AG09319 (cell line): ENCODE results near the gene MYOM1.

Source experiments
- DNase-seq: peaks from one replicate; pipeline ENCODE4 v3.0.0-alpha.2; 2010; ENCODE audit warnings: low read depth; ENCODE audit errors: extremely low read depth
- TF ChIP-seq, protein P1 (sequence below): IDR thresholded peaks from 2 replicates; pipeline ENCODE4 v1.5.1; 2011; ENCODE audit warnings: low read depth, mild to moderate bottlenecking, inconsistent platforms, low read length, moderate library complexity

MYOM1 gene

GRCh38 chr18:3262234-3263131, 42.7 kb upstream of the MYOM1 start:
- TF ChIP-seq, protein P1, sequence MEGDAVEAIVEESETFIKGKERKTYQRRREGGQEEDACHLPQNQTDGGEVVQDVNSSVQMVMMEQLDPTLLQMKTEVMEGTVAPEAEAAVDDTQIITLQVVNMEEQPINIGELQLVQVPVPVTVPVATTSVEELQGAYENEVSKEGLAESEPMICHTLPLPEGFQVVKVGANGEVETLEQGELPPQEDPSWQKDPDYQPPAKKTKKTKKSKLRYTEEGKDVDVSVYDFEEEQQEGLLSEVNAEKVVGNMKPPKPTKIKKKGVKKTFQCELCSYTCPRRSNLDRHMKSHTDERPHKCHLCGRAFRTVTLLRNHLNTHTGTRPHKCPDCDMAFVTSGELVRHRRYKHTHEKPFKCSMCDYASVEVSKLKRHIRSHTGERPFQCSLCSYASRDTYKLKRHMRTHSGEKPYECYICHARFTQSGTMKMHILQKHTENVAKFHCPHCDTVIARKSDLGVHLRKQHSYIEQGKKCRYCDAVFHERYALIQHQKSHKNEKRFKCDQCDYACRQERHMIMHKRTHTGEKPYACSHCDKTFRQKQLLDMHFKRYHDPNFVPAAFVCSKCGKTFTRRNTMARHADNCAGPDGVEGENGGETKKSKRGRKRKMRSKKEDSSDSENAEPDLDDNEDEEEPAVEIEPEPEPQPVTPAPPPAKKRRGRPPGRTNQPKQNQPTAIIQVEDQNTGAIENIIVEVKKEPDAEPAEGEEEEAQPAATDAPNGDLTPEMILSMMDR, result no peak
- no peak for DNase-seq

- TF ChIP-seq, protein P1, result no peak
- no peak for DNase-seq
Measured at GRCh38 chr18:3261373-3262233, 41.8 kb upstream of the MYOM1 start, which contains the start of gene MYL12B. Gene MYL12B, plus strand, starts transcription at chr18:3262133. Its CDS starts 10,766 bp downstream, at chr18:3272899.

DNA sequence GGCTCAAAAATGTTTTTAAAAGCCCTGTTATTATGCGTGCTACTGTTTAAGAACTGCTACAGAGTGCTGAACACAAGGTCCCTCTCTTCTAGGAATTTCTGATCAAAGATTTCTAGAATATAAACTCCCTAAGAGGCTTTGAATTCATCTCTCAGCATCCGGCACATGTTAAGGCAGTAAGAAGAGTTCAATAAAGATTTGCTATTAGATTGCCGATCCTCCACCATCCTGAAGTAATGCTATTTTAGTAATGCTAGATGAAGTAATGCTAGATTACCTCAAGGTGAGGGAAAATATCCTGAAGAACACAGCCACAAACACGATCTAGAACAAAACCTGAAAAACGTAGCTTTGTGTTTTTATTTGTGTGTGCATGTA, 41.2 kb upstream of the MYOM1 start:
- TF ChIP-seq, protein P1, result no peak
- no peak for DNase-seq

DNA sequence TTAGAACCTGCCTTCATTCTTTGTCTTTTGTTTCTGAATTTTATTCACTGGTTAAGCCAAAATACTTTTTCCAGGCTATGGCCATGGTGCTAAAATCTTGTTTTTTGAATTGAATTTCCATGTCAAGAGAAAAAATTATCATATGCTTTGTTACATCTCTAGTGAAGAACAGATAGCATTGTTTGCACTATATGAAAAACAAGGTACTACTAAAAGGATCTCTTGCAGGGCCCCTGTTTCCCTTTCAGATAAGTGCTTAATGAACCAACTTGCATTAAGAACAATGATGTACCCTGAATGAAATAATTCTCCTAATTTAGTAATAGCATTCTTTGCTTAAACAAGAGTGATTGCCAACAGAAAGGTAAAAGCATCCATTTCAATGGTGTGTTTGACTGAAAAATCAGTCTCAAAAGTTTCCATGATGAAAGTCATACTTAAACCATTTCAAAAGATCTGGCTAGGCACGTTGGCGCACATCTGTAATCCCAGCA, 37.9 kb upstream of the MYOM1 start:
- TF ChIP-seq, protein P1, result no peak
- DNase-seq, result no peak

GRCh38 chr18:3256693-3257626, 37.2 kb upstream of the MYOM1 start:
- TF ChIP-seq, protein P1, result no peak

GRCh38 chr18:3255611-3256165, 35.9 kb upstream of the MYOM1 start:
- no peak for DNase-seq
- TF ChIP-seq, protein P1, result no peak

More at GRCh38 chr18:3256693-3257626, 37.2 kb upstream of the MYOM1 start:
- DNase-seq, result no peak
